ENCODE results near the gene LPP. TPM values are rescaled to one million over a fixed set of nuclear protein-coding genes. Genes with fewer than 3 reads are reported as not detected.

The LPP gene
- total RNA-seq, 1 donor from 2014 or later: 218 TPM

- peak; percentile 70 for DNase-seq (ENCODE audit: low read depth)
- Histone ChIP-seq H3K27me3 (ENCODE audit: control insufficient read depth, insufficient read depth, low read length) (no peaks in the 10 kb centered on the region), H3K4me3 (ENCODE audit: low read depth, low read length) (no peak overlapping the region), H3K36me3 (ENCODE audit: control insufficient read depth, insufficient read depth, low read length) (no peaks in the 10 kb centered on the region)
- TF ChIP-seq CTCF (IDR thresholded peaks at IDR 0.05; ENCODE audit: insufficient read depth, low read length, poor library complexity, severe bottlenecking): no peak
These were observed 353.3 kb downstream of the LPP start for GRCh38 chr3:188507244-188507720.

- Histone ChIP-seq H3K27me3 (ENCODE audit: control insufficient read depth, insufficient read depth, low read length) (no peaks in the 10 kb centered on the region), H3K36me3 (ENCODE audit: control insufficient read depth, insufficient read depth, low read length) (no peaks in the 10 kb centered on the region), H3K4me3 (ENCODE audit: low read depth, low read length) (no peak overlapping the region)
- DNase-seq (ENCODE audit: low read depth): no peak
- no peak for TF ChIP-seq CTCF (IDR thresholded peaks at IDR 0.05; ENCODE audit: insufficient read depth, low read length, poor library complexity, severe bottlenecking)
These were observed 354.5 kb downstream of the LPP start for GRCh38 chr3:188508454-188508853.

GRCh38 chr3:188509316-188509715 lies 355.4 kb downstream of the LPP start:
- no peak for DNase-seq (ENCODE audit: low read depth)
- no peaks in the 10 kb centered on the region for H3K36me3 ChIP-seq (ENCODE audit: control insufficient read depth, insufficient read depth, low read length)
- no peak for TF ChIP-seq CTCF (IDR thresholded peaks at IDR 0.05; ENCODE audit: insufficient read depth, low read length, poor library complexity, severe bottlenecking)
- no peaks in the 10 kb centered on the region for H3K27me3 ChIP-seq (ENCODE audit: control insufficient read depth, insufficient read depth, low read length)
- H3K4me3 ChIP-seq (ENCODE audit: low read depth, low read length): no peak overlapping the region

- no peaks in the 10 kb centered on the region for H3K36me3 ChIP-seq (ENCODE audit: control insufficient read depth, insufficient read depth, low read length)
- DNase-seq (ENCODE audit: low read depth): peak; percentile 53
- H3K4me3 ChIP-seq (ENCODE audit: low read depth, low read length): no peak overlapping the region
- no peak for TF ChIP-seq CTCF (IDR thresholded peaks at IDR 0.05; ENCODE audit: insufficient read depth, low read length, poor library complexity, severe bottlenecking)
- H3K27me3 ChIP-seq (ENCODE audit: control insufficient read depth, insufficient read depth, low read length): no peaks in the 10 kb centered on the region
These were observed 356.4 kb downstream of the LPP start for GRCh38 chr3:188510366-188510765.

- H3K4me3 ChIP-seq (ENCODE audit: low read depth, low read length): no peak overlapping the region
- TF ChIP-seq CTCF (IDR thresholded peaks at IDR 0.05; ENCODE audit: insufficient read depth, low read length, poor library complexity, severe bottlenecking): no peak
- H3K27me3 ChIP-seq (ENCODE audit: control insufficient read depth, insufficient read depth, low read length): no peaks in the 10 kb centered on the region
- no peaks in the 10 kb centered on the region for H3K36me3 ChIP-seq (ENCODE audit: control insufficient read depth, insufficient read depth, low read length)
- DNase-seq (ENCODE audit: low read depth): no peak
These were observed 359.8 kb downstream of the LPP start for GRCh38 chr3:188513662-188514328.

- Histone ChIP-seq H3K4me3 (ENCODE audit: low read depth, low read length) (no peak overlapping the region), H3K36me3 (ENCODE audit: control insufficient read depth, insufficient read depth, low read length) (no peaks in the 10 kb centered on the region), H3K27me3 (ENCODE audit: control insufficient read depth, insufficient read depth, low read length) (no peaks in the 10 kb centered on the region)
- DNase-seq (ENCODE audit: low read depth): no peak
- TF ChIP-seq CTCF (IDR thresholded peaks at IDR 0.05; ENCODE audit: insufficient read depth, low read length, poor library complexity, severe bottlenecking): no peak
These were observed 362.6 kb downstream of the LPP start for GRCh38 chr3:188516515-188516914.

All from kidney epithelial cell (primary cell).